SHP77 treated with DMSO at 0.1 percent for 48 hours (cell line): ENCODE measurements around the gene LCN10.
"Not testable (repeated sequence)": the region's sequence is repeated elsewhere in the genome, so short reads cannot be mapped to it uniquely, and the experiment has no call there.

ENCODE experiments used
- DNase-seq: peaks from one replicate; lab custom pipeline; 2025; lab: John Stamatoyannopoulos, UW

LCN10 gene

GRCh38 chr9:136720251-136720897 lies 22.4 kb downstream of the LCN10 start:
- no peak for DNase-seq

- DNase-seq: no peak
Measured at GRCh38 chr9:136719195-136719880, 23.4 kb downstream of the LCN10 start.

GRCh38 chr9:136718345-136719194 lies 24.2 kb downstream of the LCN10 start:
- no peak for DNase-seq

GRCh38 chr9:136717399-136717798 lies 25.3 kb downstream of the LCN10 start:
- DNase-seq: no peak

DNA sequence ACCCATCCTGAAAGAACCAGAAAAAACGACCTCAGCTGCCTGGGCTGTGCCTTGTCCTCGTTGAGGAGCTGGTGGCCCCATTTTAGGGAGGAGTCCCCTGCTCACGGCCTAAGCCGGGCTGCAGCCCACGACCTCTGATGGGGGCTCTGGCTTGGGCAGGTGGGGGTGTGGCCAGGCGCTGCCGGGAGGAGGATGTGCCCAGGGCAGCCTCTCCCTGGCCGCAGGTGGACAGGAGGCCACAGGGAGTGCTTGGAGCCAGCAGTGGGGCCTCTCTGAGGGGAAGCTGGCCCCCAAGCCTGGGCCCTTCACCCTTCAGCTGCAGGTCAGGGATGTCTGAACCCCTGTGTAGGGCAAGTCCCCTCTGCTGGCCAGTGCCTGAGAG lies 27.9 kb downstream of the LCN10 start:
- DNase-seq: no peak

DNA sequence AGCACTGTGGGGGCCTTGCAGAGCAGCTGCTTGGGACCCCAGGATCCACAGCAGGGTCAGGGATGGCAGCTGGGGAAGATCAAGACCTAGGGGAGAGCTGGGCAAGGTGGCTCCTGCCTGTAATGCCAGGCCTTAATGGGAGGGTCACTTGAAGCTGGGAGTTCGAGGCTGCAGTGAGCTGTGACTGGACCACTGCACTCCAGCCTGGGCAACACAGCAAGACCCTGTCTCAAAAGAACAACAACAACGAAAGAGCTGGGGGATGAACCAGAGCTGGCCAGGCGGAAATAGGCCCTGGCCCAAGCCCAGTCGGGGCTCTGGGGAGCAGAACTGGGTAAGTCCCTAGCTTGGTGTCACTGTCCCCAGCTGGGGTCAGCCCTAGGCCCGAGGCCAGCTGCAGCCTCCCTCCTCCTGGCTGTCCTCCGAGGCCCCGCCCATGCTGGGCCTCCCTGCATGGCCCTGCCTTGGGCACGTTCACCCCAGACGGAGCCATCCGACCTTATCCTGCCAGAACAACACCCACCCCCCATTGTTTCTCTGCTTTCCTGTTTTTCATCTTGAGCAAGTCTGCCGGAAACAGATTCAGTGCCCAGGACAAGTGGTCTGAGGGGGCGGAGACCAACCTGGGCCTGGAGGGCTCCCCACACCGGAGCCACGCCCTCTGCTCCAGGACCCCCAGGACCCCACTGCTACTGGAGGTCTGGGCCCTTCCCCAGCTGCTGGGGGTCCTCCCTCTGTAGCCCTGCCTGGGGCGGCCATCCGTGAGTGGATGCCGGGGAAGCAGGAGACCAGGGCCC lies 28.4 kb downstream of the LCN10 start:
- DNase-seq: no peak

DNA sequence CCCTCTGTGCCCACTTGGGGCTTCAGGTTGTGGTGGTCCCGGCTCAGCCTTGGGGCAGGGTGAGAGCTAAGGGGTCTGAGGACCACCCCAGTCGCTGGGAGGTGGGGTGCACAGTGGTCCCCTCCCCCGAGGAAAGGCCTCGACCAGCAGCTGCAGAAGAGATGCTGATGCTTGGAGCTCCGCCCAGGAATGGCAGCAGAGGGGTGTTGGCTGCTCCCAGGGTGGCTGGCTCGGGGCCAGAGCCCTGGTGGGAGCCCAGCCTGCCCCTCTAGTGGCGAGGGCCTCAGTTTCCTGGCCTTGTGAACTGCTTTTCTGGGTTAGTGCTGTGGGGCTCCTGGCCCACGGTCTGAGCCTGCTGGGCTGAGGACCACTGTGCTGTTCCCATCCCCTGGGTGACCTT lies 29.2 kb downstream of the LCN10 start:
- DNase-seq: peak; percentile 9

DNA sequence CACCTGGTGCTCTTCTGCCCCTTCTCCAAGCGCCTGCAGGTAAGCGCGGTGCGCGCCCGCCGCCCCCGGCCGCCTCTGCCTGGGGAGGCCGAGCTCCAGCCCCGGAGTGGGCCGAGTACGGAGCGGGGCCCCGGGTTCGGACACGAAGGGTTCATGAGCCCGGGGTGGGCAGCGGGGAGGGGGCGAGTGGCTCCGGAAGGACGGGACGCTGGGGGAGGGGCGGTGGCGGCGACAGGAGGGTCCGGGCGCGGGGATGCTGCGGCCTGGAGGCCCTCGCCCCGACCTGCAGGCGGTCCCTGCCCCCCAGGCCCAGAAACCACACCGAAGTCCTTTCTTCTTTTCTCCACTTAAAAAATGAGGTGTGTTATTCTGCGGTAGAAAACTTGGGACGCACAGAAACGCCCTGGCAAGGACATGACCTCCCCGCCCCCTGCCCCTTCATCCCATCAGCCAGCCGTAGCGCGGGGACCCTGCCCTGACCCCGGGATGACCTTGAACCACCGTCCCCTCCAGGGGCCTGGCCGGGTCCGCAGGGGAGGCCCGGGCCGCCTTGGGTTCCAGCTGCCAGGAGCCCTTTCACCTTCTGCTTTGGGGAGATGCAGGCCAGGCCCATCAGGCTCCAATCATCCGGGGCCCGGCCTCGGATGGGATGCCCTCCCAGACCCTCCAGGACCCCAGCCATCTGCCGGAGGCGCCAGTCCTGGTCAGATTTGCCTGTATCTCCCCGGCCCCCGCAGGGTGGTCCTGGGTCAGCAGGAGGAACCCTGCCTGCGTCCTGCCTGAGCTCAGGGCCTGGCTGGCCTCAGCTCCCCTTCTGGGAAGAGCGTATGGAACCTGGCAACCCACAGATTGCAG lies 29.8 kb downstream of the LCN10 start:
- no peak for DNase-seq

GRCh38 chr9:136711751-136712689 lies 30.7 kb downstream of the LCN10 start, which contains the start of gene DIPK1B:
DIPK1B (plus strand) TSS chr9:136712572; CDS start chr9:136712666, 94 bp downstream.
- no peak for DNase-seq

GRCh38 chr9:136711219-136711648 lies 31.5 kb downstream of the LCN10 start:
- DNase-seq: not testable (repeated sequence)

GRCh38 chr9:136710543-136710942 lies 32.2 kb downstream of the LCN10 start:
- DNase-seq: no peak

DNA sequence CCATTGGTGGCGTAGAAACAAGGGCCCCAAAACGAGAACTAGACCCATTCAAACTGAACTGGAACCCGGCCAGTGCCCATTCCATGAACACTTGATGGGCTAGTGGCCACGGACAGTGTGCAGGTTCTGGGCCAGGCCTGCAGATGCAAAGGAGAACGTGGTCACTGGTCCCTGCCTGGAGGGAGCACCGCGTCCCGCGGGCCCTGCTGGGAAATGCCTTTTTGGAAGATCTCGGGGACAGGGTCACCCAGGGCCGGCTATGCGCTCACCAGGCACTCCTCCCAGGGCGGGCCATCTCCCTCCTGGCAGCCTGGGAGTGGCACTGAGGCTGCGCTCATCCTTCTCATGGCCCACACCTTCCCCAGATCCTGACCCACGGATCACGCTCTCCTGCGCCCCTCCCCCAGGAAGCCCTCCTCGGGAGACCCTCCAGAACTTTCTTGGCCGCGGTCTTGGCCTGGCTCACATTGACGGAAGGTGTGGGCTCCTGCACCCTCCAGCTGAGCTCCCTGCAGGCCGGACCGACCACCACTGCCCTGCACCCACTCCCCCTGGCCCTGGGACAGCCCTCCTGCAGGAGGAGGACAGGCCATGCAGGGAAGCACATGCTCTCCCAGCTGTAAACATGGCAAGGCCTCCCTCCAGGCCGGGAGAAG lies 33.2 kb downstream of the LCN10 start:
- no peak for DNase-seq

DNA sequence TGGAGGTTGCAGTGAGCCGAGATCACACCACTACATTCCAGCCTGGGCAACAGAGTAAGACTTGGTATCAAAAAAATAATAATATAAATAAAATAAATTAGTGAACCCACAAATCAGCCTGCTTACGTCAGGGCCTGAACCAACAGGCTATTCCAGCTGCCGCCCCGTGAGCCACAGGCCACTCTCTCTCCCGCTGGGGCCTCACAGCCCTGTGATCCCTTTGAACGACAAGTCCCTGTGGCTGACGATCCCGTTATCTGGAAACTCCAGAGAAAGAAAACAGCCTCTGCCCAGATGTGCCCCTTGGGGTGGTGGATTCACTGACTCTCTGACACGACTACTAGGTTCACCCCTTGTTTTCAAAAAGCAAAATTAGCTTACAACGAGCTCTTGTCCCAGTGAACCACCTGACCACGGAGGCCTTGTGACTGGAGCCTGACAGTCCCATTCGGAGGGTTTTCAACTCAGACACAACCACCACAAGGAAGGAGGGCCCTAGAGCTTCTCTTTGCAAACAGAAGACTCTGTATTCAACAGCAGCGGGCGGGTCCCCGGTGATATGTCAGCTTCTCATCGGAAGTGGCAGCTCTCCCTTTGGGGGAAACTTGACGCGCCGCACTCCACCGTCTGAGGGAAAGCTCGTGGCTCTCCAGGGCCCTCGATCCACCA lies 34.8 kb downstream of the LCN10 start:
- DNase-seq: no peak

DNA sequence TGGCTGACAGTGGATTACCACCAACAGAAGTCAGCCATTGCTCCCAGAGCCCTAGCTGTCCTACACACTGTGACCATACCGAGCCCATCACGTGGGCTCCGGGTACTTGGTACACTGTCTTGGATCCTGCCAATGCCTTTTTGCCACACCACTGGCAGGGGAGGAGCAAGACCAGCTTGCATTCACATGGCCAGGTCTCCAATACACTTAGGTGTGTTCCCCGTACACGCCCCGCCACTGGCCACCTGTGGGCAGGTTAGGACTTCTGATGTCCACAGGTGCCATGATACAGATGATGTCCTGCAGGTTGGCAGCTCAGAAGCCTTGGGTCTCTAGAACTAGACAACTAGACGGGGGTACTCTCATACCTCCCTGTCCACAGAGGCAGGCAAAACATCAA lies 35.7 kb downstream of the LCN10 start:
- no peak for DNase-seq

- no peak for DNase-seq
Measured at GRCh38 chr9:136705564-136705963, 37.2 kb downstream of the LCN10 start.

DNA sequence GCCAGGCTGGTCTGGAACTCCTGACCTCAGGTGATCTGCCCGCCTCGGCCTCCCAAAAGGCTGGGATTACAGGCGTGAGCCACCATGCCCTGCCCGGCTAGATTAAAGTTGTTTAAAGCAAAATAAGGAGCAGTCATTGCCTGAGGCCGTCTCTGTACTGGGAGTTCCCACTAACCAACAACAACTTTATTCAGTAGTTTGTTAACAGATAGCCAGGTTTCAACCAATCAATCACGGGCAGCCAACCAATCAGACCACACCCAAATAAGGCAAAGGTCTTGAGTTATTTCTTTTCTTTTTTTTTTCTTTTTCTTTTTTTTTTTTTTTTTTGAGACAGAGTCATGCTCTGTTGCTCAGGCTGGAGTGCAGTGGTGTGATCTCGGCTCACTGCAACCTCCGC lies 38.0 kb downstream of the LCN10 start:
- DNase-seq: not testable (repeated sequence)

GRCh38 chr9:136703276-136703860 lies 39.4 kb downstream of the LCN10 start:
- no peak for DNase-seq

DNA sequence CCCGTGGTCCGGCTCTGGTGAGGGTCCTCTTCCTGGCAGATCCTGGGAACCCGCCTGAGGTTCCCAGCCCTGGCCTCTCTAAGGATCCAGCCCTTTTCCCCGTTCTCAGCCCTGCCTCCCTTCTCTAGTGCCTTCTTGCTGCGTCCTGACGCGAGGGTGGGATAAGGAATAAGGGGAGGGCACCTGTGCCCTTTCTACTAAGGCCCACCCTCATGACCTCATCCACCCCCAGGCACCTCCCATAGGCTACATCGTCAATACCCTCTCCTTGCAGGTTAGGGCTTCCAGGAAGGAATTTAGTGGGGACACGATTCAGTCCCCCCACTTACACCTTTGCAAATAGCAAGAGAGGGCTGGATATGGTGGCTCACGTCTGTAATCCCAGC lies 41.1 kb downstream of the LCN10 start:
- no peak for DNase-seq
